ENCODE results near the gene PNRC2. TPM values are rescaled to one million over a fixed set of nuclear protein-coding genes. Genes with fewer than 3 reads are reported as not detected.
A peak's percentile ranks its signal among the peaks of the same experiment; 100 is the strongest.

The PNRC2 gene, protein sequence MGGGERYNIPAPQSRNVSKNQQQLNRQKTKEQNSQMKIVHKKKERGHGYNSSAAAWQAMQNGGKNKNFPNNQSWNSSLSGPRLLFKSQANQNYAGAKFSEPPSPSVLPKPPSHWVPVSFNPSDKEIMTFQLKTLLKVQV
- total RNA-seq, result 100 to 1,000 TPM in 1 of 2 donors, 10 to 100 TPM in 1; 86.2 to 159 TPM
- polyA plus RNA-seq, result 10 to 100 TPM; 70.7 to 93.6 TPM
- long read RNA-seq, donor 1, transcript PNRC2-202 (3 exons, 814 nt), result minor isoform, 11 of 165 reads
- long read RNA-seq, donor 1, transcript PNRC2-204 (2 exons, 171 nt), result minor isoform, 16 of 165 reads
- long read RNA-seq, donor 1, transcript PNRC2-201 (3 exons, 2,416 nt), result major isoform, 122 of 165 reads
- long read RNA-seq, donor 1, partial matches to known transcripts, result 16 of 165 reads
- long read RNA-seq, donor 1, other reads (novel, unspliced or antisense), result 0 of 165 reads
- long read RNA-seq, donor 2, transcript PNRC2-201 (3 exons, 2,416 nt), result major isoform, 71 of 80 reads
- long read RNA-seq, donor 2, transcript PNRC2-204 (2 exons, 171 nt), result minor isoform, 6 of 80 reads
- long read RNA-seq, donor 2, partial matches to known transcripts, result 0 of 80 reads
- long read RNA-seq, donor 2, other reads (novel, unspliced or antisense), result 0 of 80 reads
- long read RNA-seq, donor 3, transcript PNRC2-201 (3 exons, 2,416 nt), result major isoform, 123 of 146 reads
- long read RNA-seq, donor 3, transcript PNRC2-202 (3 exons, 814 nt), result minor isoform, 8 of 146 reads
- long read RNA-seq, donor 3, transcript PNRC2-204 (2 exons, 171 nt), result minor isoform, 8 of 146 reads
- long read RNA-seq, donor 3, partial matches to known transcripts, result 7 of 146 reads
- long read RNA-seq, donor 3, other reads (novel, unspliced or antisense), result 0 of 146 reads
- long read RNA-seq, donor 4, transcript PNRC2-204 (2 exons, 171 nt), result minor isoform, 7 of 105 reads
- long read RNA-seq, donor 4, transcript PNRC2-201 (3 exons, 2,416 nt), result major isoform, 89 of 105 reads
- long read RNA-seq, donor 4, partial matches to known transcripts, result 5 of 105 reads
- long read RNA-seq, donor 4, other reads (novel, unspliced or antisense), result 0 of 105 reads
- long read RNA-seq, donor 5, transcript PNRC2-204 (2 exons, 171 nt), result minor isoform, 10 of 181 reads
- long read RNA-seq, donor 5, transcript PNRC2-202 (3 exons, 814 nt), result minor isoform, 7 of 181 reads
- long read RNA-seq, donor 5, transcript PNRC2-201 (3 exons, 2,416 nt), result major isoform, 149 of 181 reads
- long read RNA-seq, donor 5, partial matches to known transcripts, result 15 of 181 reads
- long read RNA-seq, donor 5, other reads (novel, unspliced or antisense), result 0 of 181 reads

DNA sequence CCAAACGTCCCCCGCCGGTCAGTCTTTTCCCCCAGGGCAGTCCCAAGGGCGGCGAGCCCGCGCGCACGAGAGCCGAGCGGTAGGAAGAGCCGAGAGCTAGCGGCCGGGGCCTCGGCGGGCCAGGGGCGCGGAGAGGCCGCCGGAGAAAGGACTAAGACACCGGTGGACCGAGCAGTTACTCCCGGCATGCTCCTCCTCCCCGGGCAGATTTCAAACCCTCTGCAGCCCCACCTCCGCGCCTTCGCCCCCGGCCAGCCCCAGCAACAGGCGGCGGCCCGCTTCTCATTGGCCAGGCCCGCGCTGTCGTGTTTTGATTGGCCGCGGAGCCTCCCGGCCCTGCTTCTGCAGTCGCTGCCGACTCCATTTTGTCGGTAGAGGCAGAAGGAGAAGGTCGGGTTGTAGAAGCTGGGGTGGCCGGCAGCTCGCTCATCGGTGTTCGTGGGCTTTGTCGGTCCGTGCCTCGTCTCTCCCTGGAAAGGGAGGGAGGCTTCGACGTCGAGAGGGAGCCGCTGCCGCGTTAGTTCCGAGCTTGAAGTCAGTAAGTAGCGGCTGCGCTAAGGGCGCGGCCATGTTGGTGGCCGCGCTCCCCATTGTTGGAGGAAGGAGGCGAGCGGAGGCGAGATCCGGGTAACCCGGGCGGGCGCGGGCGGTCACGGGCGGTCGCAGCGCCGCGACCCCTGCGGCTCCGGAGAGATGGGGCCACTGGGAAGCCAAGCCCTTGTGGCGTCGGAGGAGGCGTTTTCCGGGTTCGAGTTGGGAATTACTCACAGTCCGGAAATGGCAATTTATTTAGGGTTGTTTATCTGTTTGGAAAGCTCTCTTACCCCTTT, at the start of gene PNRC2:
Gene PNRC2, plus strand, starts transcription at position 368 of the 830 bp plus-strand sequence. CDS start 1,630 bp downstream, outside the sequence.
- TF ChIP-seq, protein P1, sequence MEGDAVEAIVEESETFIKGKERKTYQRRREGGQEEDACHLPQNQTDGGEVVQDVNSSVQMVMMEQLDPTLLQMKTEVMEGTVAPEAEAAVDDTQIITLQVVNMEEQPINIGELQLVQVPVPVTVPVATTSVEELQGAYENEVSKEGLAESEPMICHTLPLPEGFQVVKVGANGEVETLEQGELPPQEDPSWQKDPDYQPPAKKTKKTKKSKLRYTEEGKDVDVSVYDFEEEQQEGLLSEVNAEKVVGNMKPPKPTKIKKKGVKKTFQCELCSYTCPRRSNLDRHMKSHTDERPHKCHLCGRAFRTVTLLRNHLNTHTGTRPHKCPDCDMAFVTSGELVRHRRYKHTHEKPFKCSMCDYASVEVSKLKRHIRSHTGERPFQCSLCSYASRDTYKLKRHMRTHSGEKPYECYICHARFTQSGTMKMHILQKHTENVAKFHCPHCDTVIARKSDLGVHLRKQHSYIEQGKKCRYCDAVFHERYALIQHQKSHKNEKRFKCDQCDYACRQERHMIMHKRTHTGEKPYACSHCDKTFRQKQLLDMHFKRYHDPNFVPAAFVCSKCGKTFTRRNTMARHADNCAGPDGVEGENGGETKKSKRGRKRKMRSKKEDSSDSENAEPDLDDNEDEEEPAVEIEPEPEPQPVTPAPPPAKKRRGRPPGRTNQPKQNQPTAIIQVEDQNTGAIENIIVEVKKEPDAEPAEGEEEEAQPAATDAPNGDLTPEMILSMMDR (IDR thresholded peaks at IDR 0.05; ENCODE audit: control extremely low read depth, extremely low read depth), result no peak
- Histone ChIP-seq H3K9ac (ENCODE audit: insufficient read depth in 1 of 2, low read length in 2 of 2) (peak within 1 kb of the TSS; percentile 99), H3K36me3 (ENCODE audit: control insufficient read depth in 4 of 4, insufficient read depth in 4 of 4, low read length in 4 of 4) (peaks cover 0 to 11% (median under 1%) of the 10 kb centered on the region in 4 donors), H3K4me3 (peak within 1 kb of the TSS; percentile 84), H3K27me3 (ENCODE audit: control insufficient read depth in 3 of 3, insufficient read depth in 3 of 3, low read length in 2 of 3) (no peaks in the 10 kb centered on the region), H3K27ac (ENCODE audit: low read depth in 1 of 2, low read length in 1 of 2) (peak within 1 kb of the TSS; percentile 100), H3K9me3 (ENCODE audit: control insufficient read depth in 4 of 4, insufficient read depth in 3 of 4, low read length in 3 of 4) (no peaks in the 10 kb centered on the region), H3K4me1 (ENCODE audit: control insufficient read depth in 5 of 5, insufficient read depth in 5 of 5, low read length in 5 of 5) (peaks cover 0 to 42% (median 20%) of the 10 kb centered on the region in 5 donors)
- ATAC-seq (ENCODE audit: insufficient read depth, low FRiP score) (peak; percentile 95), DNase-seq (peak; percentile 98 to 99 (median 99))
- 0% methylated on average over 71 to 84 of the region's 84 CpGs for WGBS, 2 donors

GRCh38 chr1:23910144-23910543, 49.5 kb upstream of the PNRC2 start:
- no peak overlapping the region for H3K27ac ChIP-seq (ENCODE audit: low read depth in 1 of 2, low read length in 1 of 2)
- WGBS, 2 donors, result 90 to 93% methylated on average over 8 of the region's 8 CpGs
- H3K9ac ChIP-seq (ENCODE audit: insufficient read depth in 1 of 2, low read length in 2 of 2), result no peak overlapping the region
- ATAC-seq (ENCODE audit: insufficient read depth, low FRiP score) (no peak), DNase-seq (no peak)
- TF ChIP-seq, protein P1 (IDR thresholded peaks at IDR 0.05; ENCODE audit: control extremely low read depth, extremely low read depth), result no peak
- H3K4me3 ChIP-seq, result no peak overlapping the region
- no peaks in the 10 kb centered on the region for H3K36me3 ChIP-seq (ENCODE audit: control insufficient read depth in 4 of 4, insufficient read depth in 4 of 4, low read length in 4 of 4)
- H3K9me3 ChIP-seq (ENCODE audit: control insufficient read depth in 4 of 4, insufficient read depth in 3 of 4, low read length in 3 of 4), result no peaks in the 10 kb centered on the region
- H3K27me3 ChIP-seq (ENCODE audit: control insufficient read depth in 3 of 3, insufficient read depth in 3 of 3, low read length in 2 of 3), result peaks cover 0 to 3% (median 0%) of the 10 kb centered on the region in 3 donors
- H3K4me1 ChIP-seq (ENCODE audit: control insufficient read depth in 5 of 5, insufficient read depth in 5 of 5, low read length in 5 of 5), result no peaks in the 10 kb centered on the region

- 60 to 71% methylated on average over 10 to 11 of the region's 11 CpGs for WGBS, 2 donors
- no peaks in the 10 kb centered on the region for H3K36me3 ChIP-seq (ENCODE audit: control insufficient read depth in 4 of 4, insufficient read depth in 4 of 4, low read length in 4 of 4)
- no peak overlapping the region for H3K4me3 ChIP-seq
- no peak overlapping the region for H3K27ac ChIP-seq (ENCODE audit: low read depth in 1 of 2, low read length in 1 of 2)
- no peaks in the 10 kb centered on the region for H3K9me3 ChIP-seq (ENCODE audit: control insufficient read depth in 4 of 4, insufficient read depth in 3 of 4, low read length in 3 of 4)
- DNase-seq, result no peak
- no peak overlapping the region for H3K9ac ChIP-seq (ENCODE audit: insufficient read depth in 1 of 2, low read length in 2 of 2)
- H3K27me3 ChIP-seq (ENCODE audit: control insufficient read depth in 3 of 3, insufficient read depth in 3 of 3, low read length in 2 of 3), result no peaks in the 10 kb centered on the region
- TF ChIP-seq, protein P1 (IDR thresholded peaks at IDR 0.05; ENCODE audit: control extremely low read depth, extremely low read depth), result no peak
- no peaks in the 10 kb centered on the region for H3K4me1 ChIP-seq (ENCODE audit: control insufficient read depth in 5 of 5, insufficient read depth in 5 of 5, low read length in 5 of 5)
- ATAC-seq (ENCODE audit: insufficient read depth, low FRiP score), result no peak
These were observed 48.9 kb upstream of the PNRC2 start for GRCh38 chr1:23910553-23911246.
